Activated CD8-positive, alpha-beta memory T cell treated with anti-CD3 and anti-CD28 coated beads for 4 hours (primary cell): ENCODE data around the gene KAT6B.
"Not testable (repeated sequence)": the region's sequence is repeated elsewhere in the genome, so short reads cannot be mapped to it uniquely, and the experiment has no call there.

ENCODE experiments used
- DNase-seq, 2 donors: peaks; one replicate each; pipeline ENCODE4 v3.0.0-alpha.2; 2020; ENCODE audit warnings: low read depth in 2 of 2

The KAT6B gene

GRCh38 chr10:75037171-75038153, 211.1 kb downstream of the KAT6B start:
- DNase-seq = no peak

- no peak for DNase-seq
These were observed 211.9 kb downstream of the KAT6B start for GRCh38 chr10:75038335-75038734.

- no peak for DNase-seq
These were observed 214.2 kb downstream of the KAT6B start for GRCh38 chr10:75040576-75040975.

- DNase-seq = no peak
These were observed 216.0 kb downstream of the KAT6B start for GRCh38 chr10:75042292-75042974.

GRCh38 chr10:75043256-75044131, 217.1 kb downstream of the KAT6B start:
- DNase-seq = no peak

- no peak for DNase-seq
These were observed 222.3 kb downstream of the KAT6B start for GRCh38 chr10:75048669-75049098.

- no peak for DNase-seq
These were observed 223.1 kb downstream of the KAT6B start for GRCh38 chr10:75049316-75050148.

- no peak for DNase-seq
These were observed 223.9 kb downstream of the KAT6B start for GRCh38 chr10:75050149-75050919.

- DNase-seq = no peak
These were observed 224.9 kb downstream of the KAT6B start for GRCh38 chr10:75051308-75051707.

GRCh38 chr10:75055896-75056406, 229.6 kb downstream of the KAT6B start:
- not testable (repeated sequence) for DNase-seq

- no peak for DNase-seq
These were observed 231.3 kb downstream of the KAT6B start for GRCh38 chr10:75057680-75058079.

- no peak for DNase-seq
These were observed 231.8 kb downstream of the KAT6B start for GRCh38 chr10:75058161-75058560.

GRCh38 chr10:75061709-75062505, 235.5 kb downstream of the KAT6B start:
- no peak for DNase-seq

GRCh38 chr10:75062506-75063299, 236.3 kb downstream of the KAT6B start:
- no peak for DNase-seq

GRCh38 chr10:75063461-75064230, 237.2 kb downstream of the KAT6B start:
- no peak for DNase-seq

- DNase-seq = no peak
These were observed 238.7 kb downstream of the KAT6B start for GRCh38 chr10:75065076-75065475.

- DNase-seq = no peak
These were observed 239.9 kb downstream of the KAT6B start for GRCh38 chr10:75066271-75066670.
